WTC11 (cell line): Measurements from ENCODE around the gene UQCRFS1. TPM values are rescaled to one million over a fixed set of nuclear protein-coding genes. Genes with fewer than 3 reads are reported as not detected.

ENCODE experiments used
- ATAC-seq: fragments of 200-7000 bp; cut with Tn5 transposase; 2 replicates; pipeline ENCODE4 v1.10.0; 2021; ENCODE audit warnings: mild to moderate bottlenecking, moderate library complexity
- CTCF ChIA-PET: fragments of 300-600 bp; sonication (Branson Sonifier 250); formaldehyde crosslinking; loops from one replicate; lab custom pipeline; 2021; ENCODE audit warnings: antibody characterized with exemption; lab: Charles Lee
- POLR2A ChIA-PET: fragments of 350-600 bp; sonication (Branson Sonifier 250); formaldehyde crosslinking; loops from one replicate; lab custom pipeline; 2021; ENCODE audit warnings: antibody characterized with exemption; lab: Charles Lee
- DNase-seq: peaks from one replicate; pipeline ENCODE4 v3.0.0; 2021; ENCODE audit warnings: low spot score
- H3K27ac Mint-ChIP-seq: 2 replicates; pipeline ENCODE4 v1.8.0; 2021; ENCODE audit warnings: mixed read lengths
- H3K27me3 Mint-ChIP-seq: 2 replicates; pipeline ENCODE4 v1.8.0; 2021; ENCODE audit warnings: low read depth, mild to moderate bottlenecking, moderate library complexity, mixed read lengths
- H3K36me3 Mint-ChIP-seq: 2 replicates; pipeline ENCODE4 v1.8.0; 2021; ENCODE audit warnings: mixed read lengths
- H3K4me1 Mint-ChIP-seq: 2 replicates; pipeline ENCODE4 v1.8.0; 2022; ENCODE audit warnings: mixed read lengths
- H3K4me3 Mint-ChIP-seq: 2 replicates; pipeline ENCODE4 v1.8.0; 2021; ENCODE audit warnings: mild to moderate bottlenecking, moderate library complexity, mixed read lengths
- H3K9me3 Mint-ChIP-seq: 2 replicates; pipeline ENCODE4 v1.8.0; 2021; ENCODE audit warnings: mixed read lengths
- CBFB ChIP-seq: sonication (generic); formaldehyde crosslinking; IDR thresholded peaks from 2 replicates; pipeline ENCODE4 v1.8.1; 2022; ENCODE audit warnings: mild to moderate bottlenecking, low read depth, missing genetic modification reagents
- CREM ChIP-seq: sonication (generic); formaldehyde crosslinking; IDR thresholded peaks from 2 replicates; pipeline ENCODE4 v1.8.1; 2022; ENCODE audit warnings: mild to moderate bottlenecking, missing genetic modification reagents, moderate library complexity
- EMX1 ChIP-seq: fragments of 250-450 bp; sonication (Bioruptor Pico); IDR thresholded peaks from 2 replicates; pipeline ENCODE4 v1.8.0; 2021; ENCODE audit warnings: mild to moderate bottlenecking
- FOXK1 ChIP-seq: sonication (generic); formaldehyde crosslinking; IDR thresholded peaks from 2 replicates; pipeline ENCODE4 v1.8.0; 2022; ENCODE audit warnings: mild to moderate bottlenecking, moderate library complexity, missing genetic modification reagents
- GRHL2 ChIP-seq: fragments of 250-450 bp; sonication (Bioruptor Pico); IDR thresholded peaks from 2 replicates; pipeline ENCODE4 v1.8.0; 2022; ENCODE audit warnings: mild to moderate bottlenecking, moderate library complexity; ENCODE audit not compliant: insufficient replicate concordance, severe bottlenecking
- MXD4 ChIP-seq: fragments of 250-450 bp; sonication (Bioruptor Pico); IDR thresholded peaks from 2 replicates; pipeline ENCODE4 v1.8.0; 2021; ENCODE audit warnings: mild to moderate bottlenecking, moderate library complexity, borderline replicate concordance
- NR1H2 ChIP-seq: sonication (generic); formaldehyde crosslinking; IDR thresholded peaks from 2 replicates; pipeline ENCODE4 v1.9.0; 2021; ENCODE audit warnings: mild to moderate bottlenecking, moderate library complexity, missing genetic modification reagents
- SMAD4 ChIP-seq: sonication (generic); formaldehyde crosslinking; IDR thresholded peaks from 2 replicates; pipeline ENCODE4 v1.8.0; 2022; ENCODE audit warnings: mild to moderate bottlenecking, missing genetic modification reagents
- TCF7 ChIP-seq: sonication (generic); formaldehyde crosslinking; IDR thresholded peaks from 2 replicates; pipeline ENCODE4 v1.8.0; 2022; ENCODE audit warnings: mild to moderate bottlenecking, low read depth, missing genetic modification reagents, moderate library complexity
- TEAD1 ChIP-seq: sonication (generic); formaldehyde crosslinking; IDR thresholded peaks from 2 replicates; pipeline ENCODE4 v1.8.0; 2022; ENCODE audit warnings: mild to moderate bottlenecking, missing genetic modification reagents
- ZNF219 ChIP-seq: sonication (generic); formaldehyde crosslinking; IDR thresholded peaks from 2 replicates; pipeline ENCODE4 v1.8.0; 2023; ENCODE audit warnings: missing genetic modification reagents, mild to moderate bottlenecking, borderline replicate concordance
- ZNF263 ChIP-seq: sonication (generic); formaldehyde crosslinking; IDR thresholded peaks from 2 replicates; pipeline ENCODE4 v1.8.1; 2022; ENCODE audit warnings: low read depth, mild to moderate bottlenecking, moderate library complexity, missing genetic modification reagents
- total RNA-seq: library from RNA; stranded (reverse); gene quantifications from 3 replicates; pipeline ENCODE4 v1.2.3, GENCODE V29; 2021
- TF ChIP-seq, protein P1 (sequence below): sonication (generic); formaldehyde crosslinking; IDR thresholded peaks from 2 replicates; pipeline ENCODE4 v1.8.1; 2023; ENCODE audit warnings: mild to moderate bottlenecking, moderate library complexity, missing genetic modification reagents
- TF ChIP-seq, protein P2 (sequence below): fragments of 250-450 bp; sonication (Bioruptor Pico); IDR thresholded peaks from 2 replicates; pipeline ENCODE4 v1.9.0; 2021; ENCODE audit warnings: mild to moderate bottlenecking, borderline replicate concordance
- TF ChIP-seq, protein P3 (sequence below): sonication (generic); formaldehyde crosslinking; IDR thresholded peaks from 2 replicates; pipeline ENCODE4 v1.8.0; 2023; ENCODE audit warnings: mild to moderate bottlenecking, missing genetic modification reagents
- TF ChIP-seq, protein P4 (sequence below): fragments of 250-450 bp; sonication (Bioruptor Pico); IDR thresholded peaks from 2 replicates; pipeline ENCODE4 v2.1.2; 2022; ENCODE audit warnings: mild to moderate bottlenecking, moderate library complexity
- TF ChIP-seq, protein P5 (sequence below): sonication (generic); formaldehyde crosslinking; IDR thresholded peaks from 2 replicates; pipeline ENCODE4 v1.8.0; 2022; ENCODE audit warnings: mild to moderate bottlenecking, missing genetic modification reagents
- TF ChIP-seq, protein P6 (sequence below): fragments of 250-450 bp; sonication (Bioruptor Pico); IDR thresholded peaks from 2 replicates; pipeline ENCODE4 v1.9.0; 2021; ENCODE audit warnings: moderate library complexity, mild to moderate bottlenecking, inconsistent platforms, borderline replicate concordance
- TF ChIP-seq, protein P7 (sequence below): sonication (generic); formaldehyde crosslinking; IDR thresholded peaks from 2 replicates; pipeline ENCODE4 v1.8.1; 2023; ENCODE audit warnings: mild to moderate bottlenecking, missing genetic modification reagents, moderate library complexity

The UQCRFS1 gene
- total RNA-seq, 1 experiment from 2014 or later: 58.2 TPM

DNA sequence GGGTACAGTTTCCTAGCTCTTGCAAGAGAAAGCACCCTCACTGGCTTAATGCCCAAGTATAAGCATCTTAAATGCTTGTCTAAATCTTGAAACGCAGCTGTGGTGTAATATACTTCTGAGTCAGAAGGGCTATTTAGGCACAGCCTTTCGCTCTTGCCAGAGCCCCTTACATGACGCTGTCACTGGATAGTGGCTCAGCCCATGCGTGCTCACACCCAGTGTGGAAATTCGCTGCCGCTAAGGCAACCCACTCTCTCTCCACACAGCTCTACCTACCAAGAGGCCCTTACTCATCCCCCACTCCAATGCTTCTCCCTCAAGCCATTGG is 24.0 kb downstream of the UQCRFS1 start:
- no peaks in the 10 kb centered on the region for H3K9me3 Mint-ChIP-seq
- ChIA-PET POLR2A (no interaction called here), CTCF (no interaction called here)
- H3K4me3 Mint-ChIP-seq: no peak overlapping the region
- no peaks in the 10 kb centered on the region for H3K27me3 Mint-ChIP-seq
- no peak overlapping the region for H3K27ac Mint-ChIP-seq
- TF ChIP-seq CBFB (CRISPR knock-in tag) (no peak), SMAD4 (CRISPR knock-in tag) (no peak), NR1H2 (CRISPR knock-in tag) (no peak)
- no peaks in the 10 kb centered on the region for H3K36me3 Mint-ChIP-seq
- peaks cover 24% of the 10 kb centered on the region for H3K4me1 Mint-ChIP-seq
- no peak for ATAC-seq
- no peak for DNase-seq

DNA sequence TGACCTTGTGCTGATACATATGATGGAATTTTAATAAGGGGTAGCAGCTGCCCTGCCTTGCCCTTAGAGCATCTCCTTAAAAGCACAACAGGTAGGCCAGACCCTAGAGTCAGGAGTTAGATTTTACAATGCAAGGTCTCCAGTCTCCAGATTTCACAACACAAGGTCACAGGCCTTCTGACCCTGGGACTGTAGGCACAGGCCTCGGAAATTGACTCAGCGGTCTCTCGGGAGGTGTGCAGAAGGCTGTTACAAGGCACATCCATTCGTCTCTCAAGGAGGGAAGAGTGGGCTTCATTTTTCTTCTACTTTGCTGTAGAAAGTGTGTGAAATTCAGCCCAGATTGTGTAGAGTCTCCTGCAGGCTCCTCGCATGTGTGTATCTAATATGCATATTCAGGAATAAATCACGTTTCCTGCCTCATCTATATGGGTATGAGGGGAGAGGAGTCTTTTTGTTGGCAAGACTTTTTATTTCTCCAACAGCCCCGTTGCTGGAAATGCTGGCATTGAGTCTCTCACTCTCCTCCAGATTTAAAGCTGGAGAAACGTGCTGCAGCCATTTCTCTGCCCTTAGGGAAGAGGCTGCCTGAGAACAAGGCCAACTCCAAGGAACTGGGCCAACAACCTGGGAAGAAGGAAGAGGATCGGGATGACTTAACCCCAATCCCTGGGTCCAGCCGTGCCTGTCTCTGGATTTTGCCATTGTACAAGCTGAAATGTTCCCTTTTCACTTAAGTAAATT is 24.5 kb downstream of the UQCRFS1 start:
- ChIA-PET POLR2A (no interaction called here), CTCF (no interaction called here)
- H3K27me3 Mint-ChIP-seq: no peaks in the 10 kb centered on the region
- H3K4me3 Mint-ChIP-seq: no peak overlapping the region
- H3K4me1 Mint-ChIP-seq: peaks cover 18% of the 10 kb centered on the region
- no peaks in the 10 kb centered on the region for H3K36me3 Mint-ChIP-seq
- no peak for ATAC-seq
- no peak for DNase-seq
- H3K27ac Mint-ChIP-seq: no peak overlapping the region
- H3K9me3 Mint-ChIP-seq: no peaks in the 10 kb centered on the region
- TF ChIP-seq MXD4 (CRISPR knock-in tag) (no peak), CREM (CRISPR knock-in tag) (no peak)
- TF ChIP-seq, protein P1, sequence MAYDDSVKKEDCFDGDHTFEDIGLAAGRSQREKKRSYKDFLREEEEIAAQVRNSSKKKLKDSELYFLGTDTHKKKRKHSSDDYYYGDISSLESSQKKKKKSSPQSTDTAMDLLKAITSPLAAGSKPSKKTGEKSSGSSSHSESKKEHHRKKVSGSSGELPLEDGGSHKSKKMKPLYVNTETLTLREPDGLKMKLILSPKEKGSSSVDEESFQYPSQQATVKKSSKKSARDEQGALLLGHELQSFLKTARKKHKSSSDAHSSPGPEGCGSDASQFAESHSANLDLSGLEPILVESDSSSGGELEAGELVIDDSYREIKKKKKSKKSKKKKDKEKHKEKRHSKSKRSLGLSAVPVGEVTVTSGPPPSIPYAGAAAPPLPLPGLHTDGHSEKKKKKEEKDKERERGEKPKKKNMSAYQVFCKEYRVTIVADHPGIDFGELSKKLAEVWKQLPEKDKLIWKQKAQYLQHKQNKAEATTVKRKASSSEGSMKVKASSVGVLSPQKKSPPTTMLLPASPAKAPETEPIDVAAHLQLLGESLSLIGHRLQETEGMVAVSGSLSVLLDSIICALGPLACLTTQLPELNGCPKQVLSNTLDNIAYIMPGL (CRISPR knock-in tag): no peak

DNA sequence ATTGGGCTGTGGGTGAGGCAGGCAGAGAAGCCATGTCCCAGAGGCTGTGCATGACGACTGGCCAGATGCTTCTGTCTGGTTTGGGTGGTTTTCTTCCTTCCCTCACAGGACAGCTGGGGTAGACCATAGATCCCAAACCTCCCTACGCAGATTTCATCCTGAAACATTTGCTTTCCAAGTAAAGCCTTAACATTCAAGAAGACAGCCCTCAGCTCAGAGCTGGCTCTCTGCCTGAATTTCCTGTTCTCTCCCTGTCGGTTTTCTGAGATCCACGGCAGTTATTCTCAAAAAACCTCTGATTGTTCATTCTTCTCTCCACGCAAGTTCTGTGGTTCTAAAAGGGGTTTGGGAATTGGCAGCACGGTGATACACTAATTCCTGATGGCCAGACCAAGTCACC is 25.3 kb downstream of the UQCRFS1 start:
- Mint-ChIP-seq H3K4me1 (peaks cover 12% of the 10 kb centered on the region), H3K27me3 (no peaks in the 10 kb centered on the region), H3K9me3 (no peaks in the 10 kb centered on the region), H3K36me3 (no peaks in the 10 kb centered on the region), H3K27ac (no peak overlapping the region), H3K4me3 (no peak overlapping the region)
- ChIA-PET POLR2A (no interaction called here), CTCF (interaction anchor here (1.4 kb wide), 1 partner anchor 103 kb away, joined by 3 read pairs; no protein-coding TSS in a partner anchor)
- no peak for DNase-seq
- ATAC-seq: no peak
- TF ChIP-seq, protein P2, sequence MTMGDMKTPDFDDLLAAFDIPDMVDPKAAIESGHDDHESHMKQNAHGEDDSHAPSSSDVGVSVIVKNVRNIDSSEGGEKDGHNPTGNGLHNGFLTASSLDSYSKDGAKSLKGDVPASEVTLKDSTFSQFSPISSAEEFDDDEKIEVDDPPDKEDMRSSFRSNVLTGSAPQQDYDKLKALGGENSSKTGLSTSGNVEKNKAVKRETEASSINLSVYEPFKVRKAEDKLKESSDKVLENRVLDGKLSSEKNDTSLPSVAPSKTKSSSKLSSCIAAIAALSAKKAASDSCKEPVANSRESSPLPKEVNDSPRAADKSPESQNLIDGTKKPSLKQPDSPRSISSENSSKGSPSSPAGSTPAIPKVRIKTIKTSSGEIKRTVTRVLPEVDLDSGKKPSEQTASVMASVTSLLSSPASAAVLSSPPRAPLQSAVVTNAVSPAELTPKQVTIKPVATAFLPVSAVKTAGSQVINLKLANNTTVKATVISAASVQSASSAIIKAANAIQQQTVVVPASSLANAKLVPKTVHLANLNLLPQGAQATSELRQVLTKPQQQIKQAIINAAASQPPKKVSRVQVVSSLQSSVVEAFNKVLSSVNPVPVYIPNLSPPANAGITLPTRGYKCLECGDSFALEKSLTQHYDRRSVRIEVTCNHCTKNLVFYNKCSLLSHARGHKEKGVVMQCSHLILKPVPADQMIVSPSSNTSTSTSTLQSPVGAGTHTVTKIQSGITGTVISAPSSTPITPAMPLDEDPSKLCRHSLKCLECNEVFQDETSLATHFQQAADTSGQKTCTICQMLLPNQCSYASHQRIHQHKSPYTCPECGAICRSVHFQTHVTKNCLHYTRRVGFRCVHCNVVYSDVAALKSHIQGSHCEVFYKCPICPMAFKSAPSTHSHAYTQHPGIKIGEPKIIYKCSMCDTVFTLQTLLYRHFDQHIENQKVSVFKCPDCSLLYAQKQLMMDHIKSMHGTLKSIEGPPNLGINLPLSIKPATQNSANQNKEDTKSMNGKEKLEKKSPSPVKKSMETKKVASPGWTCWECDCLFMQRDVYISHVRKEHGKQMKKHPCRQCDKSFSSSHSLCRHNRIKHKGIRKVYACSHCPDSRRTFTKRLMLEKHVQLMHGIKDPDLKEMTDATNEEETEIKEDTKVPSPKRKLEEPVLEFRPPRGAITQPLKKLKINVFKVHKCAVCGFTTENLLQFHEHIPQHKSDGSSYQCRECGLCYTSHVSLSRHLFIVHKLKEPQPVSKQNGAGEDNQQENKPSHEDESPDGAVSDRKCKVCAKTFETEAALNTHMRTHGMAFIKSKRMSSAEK: no peak
- TF ChIP-seq GRHL2 (CRISPR knock-in tag) (no peak), TEAD1 (CRISPR knock-in tag) (no peak), ZNF263 (CRISPR knock-in tag) (no peak), ZNF219 (CRISPR knock-in tag) (no peak), EMX1 (CRISPR knock-in tag) (no peak), FOXK1 (no peak), TCF7 (CRISPR knock-in tag) (no peak)
- TF ChIP-seq, protein P3, sequence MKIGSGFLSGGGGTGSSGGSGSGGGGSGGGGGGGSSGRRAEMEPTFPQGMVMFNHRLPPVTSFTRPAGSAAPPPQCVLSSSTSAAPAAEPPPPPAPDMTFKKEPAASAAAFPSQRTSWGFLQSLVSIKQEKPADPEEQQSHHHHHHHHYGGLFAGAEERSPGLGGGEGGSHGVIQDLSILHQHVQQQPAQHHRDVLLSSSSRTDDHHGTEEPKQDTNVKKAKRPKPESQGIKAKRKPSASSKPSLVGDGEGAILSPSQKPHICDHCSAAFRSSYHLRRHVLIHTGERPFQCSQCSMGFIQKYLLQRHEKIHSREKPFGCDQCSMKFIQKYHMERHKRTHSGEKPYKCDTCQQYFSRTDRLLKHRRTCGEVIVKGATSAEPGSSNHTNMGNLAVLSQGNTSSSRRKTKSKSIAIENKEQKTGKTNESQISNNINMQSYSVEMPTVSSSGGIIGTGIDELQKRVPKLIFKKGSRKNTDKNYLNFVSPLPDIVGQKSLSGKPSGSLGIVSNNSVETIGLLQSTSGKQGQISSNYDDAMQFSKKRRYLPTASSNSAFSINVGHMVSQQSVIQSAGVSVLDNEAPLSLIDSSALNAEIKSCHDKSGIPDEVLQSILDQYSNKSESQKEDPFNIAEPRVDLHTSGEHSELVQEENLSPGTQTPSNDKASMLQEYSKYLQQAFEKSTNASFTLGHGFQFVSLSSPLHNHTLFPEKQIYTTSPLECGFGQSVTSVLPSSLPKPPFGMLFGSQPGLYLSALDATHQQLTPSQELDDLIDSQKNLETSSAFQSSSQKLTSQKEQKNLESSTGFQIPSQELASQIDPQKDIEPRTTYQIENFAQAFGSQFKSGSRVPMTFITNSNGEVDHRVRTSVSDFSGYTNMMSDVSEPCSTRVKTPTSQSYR: no peak
- TF ChIP-seq, protein P4, sequence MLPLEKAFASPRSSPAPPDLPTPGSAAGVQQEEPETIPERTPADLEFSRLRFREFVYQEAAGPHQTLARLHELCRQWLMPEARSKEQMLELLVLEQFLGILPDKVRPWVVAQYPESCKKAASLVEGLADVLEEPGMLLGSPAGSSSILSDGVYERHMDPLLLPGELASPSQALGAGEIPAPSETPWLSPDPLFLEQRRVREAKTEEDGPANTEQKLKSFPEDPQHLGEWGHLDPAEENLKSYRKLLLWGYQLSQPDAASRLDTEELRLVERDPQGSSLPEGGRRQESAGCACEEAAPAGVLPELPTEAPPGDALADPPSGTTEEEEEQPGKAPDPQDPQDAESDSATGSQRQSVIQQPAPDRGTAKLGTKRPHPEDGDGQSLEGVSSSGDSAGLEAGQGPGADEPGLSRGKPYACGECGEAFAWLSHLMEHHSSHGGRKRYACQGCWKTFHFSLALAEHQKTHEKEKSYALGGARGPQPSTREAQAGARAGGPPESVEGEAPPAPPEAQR (CRISPR knock-in tag): no peak
- TF ChIP-seq, protein P5, sequence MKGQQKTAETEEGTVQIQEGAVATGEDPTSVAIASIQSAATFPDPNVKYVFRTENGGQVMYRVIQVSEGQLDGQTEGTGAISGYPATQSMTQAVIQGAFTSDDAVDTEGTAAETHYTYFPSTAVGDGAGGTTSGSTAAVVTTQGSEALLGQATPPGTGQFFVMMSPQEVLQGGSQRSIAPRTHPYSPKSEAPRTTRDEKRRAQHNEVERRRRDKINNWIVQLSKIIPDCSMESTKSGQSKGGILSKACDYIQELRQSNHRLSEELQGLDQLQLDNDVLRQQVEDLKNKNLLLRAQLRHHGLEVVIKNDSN (CRISPR knock-in tag): no peak
- TF ChIP-seq, protein P6, sequence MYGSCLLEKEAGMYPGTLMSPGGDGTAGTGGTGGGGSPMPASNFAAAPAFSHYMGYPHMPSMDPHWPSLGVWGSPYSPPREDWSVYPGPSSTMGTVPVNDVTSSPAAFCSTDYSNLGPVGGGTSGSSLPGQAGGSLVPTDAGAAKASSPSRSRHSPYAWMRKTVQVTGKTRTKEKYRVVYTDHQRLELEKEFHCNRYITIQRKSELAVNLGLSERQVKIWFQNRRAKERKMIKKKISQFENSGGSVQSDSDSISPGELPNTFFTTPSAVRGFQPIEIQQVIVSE (CRISPR knock-in tag): no peak
- TF ChIP-seq, protein P7, sequence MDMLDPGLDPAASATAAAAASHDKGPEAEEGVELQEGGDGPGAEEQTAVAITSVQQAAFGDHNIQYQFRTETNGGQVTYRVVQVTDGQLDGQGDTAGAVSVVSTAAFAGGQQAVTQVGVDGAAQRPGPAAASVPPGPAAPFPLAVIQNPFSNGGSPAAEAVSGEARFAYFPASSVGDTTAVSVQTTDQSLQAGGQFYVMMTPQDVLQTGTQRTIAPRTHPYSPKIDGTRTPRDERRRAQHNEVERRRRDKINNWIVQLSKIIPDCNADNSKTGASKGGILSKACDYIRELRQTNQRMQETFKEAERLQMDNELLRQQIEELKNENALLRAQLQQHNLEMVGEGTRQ (CRISPR knock-in tag): no peak
